OCI-M2 (cell line): Measurements from ENCODE around the gene HNRNPU.

Experiments used
- DNase-seq: peaks from one replicate; lab custom pipeline; 2025; ENCODE audit not compliant: unreplicated experiment; lab: John Stamatoyannopoulos, UW

HNRNPU gene

DNA sequence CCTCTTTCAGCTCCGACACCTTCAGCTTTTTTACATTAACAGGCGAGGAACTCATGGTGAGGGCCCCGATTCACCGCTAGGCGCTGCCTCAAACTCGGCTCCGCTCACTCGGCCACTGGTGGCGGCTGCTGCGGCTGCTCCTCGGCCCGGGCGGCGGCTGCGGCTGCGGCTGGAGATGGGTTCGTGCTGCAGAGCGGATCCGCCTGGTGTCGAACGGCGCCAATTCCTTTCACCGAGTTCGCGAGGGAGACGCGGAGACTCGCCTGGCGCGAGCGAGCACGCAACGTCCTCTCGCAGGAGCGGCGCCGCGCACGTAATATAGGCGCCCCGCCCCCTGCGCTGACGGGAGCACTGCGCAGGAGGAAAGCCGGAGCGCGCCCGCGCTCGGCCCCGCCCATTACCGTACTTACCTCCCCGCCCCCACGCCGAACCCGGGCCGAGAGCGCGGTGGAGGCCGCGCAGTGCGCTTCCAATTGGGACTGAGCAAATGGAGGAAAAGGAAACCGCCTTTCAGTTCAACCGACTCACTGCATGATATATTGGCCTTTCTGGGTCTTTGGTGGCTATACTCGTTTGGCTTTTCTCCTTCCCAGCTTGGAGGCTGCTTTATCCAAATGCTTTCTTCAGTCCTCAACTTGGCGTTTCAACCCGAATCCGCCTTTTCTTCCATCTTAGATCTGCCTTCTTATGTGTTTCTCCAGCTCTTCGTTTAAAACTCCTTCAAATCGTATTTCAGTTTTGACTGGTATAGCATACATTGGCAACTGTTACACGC is at the start of gene HNRNPU:
Gene HNRNPU, minus strand, starts transcription at position 291 of the 775 bp plus-strand sequence. Its CDS starts 236 bp downstream, at position 55.
- DNase-seq = peak; percentile 51

DNA sequence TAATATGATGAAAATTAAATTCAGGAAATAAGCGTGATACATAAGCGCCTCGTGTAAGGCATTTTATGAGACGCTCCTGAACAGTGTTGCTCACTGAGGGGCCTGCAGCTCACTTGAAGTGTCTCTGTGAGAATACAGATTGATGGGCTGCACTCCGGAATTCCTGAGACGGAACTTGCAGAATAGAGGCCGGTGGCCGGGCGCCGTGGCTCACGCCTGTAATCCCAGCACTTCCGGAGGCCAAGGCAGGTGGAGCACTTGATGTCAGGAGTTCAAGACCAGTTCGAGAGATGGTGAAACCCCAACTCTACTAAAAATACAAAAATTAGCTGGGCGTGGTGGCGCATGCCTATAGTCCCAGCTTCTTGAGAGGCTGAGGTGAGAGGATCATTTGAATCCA is 49.5 kb upstream of the HNRNPU start:
- no peak for DNase-seq

DNA sequence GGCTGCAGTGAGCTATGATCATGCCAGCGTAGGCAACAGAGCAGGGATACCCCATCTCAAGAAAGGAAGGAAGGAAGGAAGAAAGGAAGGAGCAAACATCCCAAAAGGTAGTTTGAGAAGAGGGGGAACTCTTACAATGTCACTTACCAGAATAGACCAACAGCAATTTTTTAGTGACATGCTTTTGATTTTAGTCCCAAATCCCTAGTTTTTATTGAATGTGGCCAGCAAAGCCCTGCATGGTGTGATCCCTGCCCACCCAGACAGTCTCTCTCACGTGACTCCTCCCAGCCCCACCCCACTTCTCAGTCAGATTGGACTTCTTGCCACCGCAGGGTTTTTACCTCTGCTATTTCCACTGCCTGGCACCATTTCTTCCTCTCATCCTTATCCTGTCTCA is 39.8 kb upstream of the HNRNPU start:
- no peak for DNase-seq

DNA sequence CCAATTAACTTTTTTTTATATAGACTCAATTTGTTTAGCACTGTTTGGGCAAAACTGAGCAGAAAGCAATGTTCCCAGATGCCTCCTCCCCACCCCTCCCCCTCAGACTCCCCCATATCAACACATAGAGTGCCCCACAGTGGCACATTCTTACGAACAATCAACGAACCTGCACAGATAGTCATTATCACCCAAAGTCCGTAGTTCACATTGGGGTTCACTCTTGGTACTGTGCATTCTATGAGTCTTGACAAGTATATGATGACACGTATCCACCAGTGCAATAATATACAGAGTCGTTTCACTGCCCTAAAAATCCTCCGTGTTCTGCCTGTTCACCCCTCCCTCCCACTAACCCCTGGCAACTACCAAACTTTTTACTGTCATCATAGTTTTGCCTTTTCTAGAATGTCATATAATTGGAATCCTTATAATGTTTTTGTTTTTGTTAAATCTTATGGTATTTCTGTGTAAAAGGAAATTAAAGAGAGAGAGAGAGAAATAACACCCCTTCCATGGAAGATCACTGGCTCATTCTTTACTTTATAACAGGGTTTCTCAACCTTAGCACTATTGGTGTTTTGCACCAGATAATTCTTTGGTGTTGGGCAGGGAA is 37.2 kb upstream of the HNRNPU start:
- no peak for DNase-seq

DNA sequence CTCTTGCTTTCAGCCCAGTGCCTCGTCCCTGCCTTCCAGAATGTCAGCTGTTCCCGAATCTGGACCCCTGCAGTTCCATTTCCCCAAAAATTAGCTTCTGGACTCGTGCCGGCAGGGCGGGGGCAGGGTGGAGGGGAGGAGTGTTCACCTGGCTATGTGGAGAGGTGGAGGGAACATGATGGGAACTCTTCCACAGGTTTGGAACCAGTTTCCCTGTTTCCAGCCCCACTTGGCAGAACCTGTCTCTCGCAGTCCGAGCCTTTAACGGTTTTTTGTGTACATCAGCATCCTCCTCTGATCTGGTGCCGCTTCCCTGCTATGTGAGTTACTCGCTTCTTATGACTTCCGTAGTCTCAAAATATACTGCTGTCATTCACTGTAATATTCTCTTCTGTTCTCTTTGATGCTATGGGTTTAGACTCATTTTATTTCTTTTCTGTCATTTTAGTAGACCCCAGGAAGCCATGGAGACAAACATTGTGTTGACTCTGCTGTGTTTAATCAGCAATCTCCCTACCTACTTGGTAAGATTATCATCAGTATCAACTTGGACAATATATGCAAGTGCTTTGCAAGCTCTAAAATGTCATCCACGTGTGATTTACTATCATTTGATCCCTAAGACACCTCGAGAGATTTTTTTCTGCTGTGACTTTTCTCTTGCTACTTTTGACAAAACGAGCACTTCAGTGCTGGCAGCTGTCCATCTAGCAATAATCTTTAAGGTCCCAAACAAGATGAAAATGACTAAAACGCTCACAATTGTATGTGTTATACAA is 33.3 kb upstream of the HNRNPU start:
- DNase-seq = no peak

DNA sequence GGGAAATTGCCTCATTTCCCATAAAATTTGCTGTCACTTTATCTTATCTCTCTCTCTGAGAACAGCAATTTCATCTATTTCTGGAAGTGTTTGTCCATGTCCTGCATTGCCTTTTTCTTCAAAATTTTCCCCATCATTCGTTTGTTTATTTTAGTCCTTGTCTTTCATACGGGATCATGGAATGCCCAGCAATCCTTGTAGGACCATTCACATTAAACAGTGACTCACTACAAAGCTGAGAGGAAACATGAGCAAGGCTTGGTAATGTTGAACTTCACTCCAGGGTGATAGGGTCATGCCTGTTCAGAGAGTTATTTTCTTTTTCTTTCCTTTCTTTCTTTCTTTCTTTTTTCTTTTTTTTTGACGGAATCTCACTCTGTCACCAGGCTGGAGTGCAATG is 32.2 kb upstream of the HNRNPU start:
- no peak for DNase-seq

DNA sequence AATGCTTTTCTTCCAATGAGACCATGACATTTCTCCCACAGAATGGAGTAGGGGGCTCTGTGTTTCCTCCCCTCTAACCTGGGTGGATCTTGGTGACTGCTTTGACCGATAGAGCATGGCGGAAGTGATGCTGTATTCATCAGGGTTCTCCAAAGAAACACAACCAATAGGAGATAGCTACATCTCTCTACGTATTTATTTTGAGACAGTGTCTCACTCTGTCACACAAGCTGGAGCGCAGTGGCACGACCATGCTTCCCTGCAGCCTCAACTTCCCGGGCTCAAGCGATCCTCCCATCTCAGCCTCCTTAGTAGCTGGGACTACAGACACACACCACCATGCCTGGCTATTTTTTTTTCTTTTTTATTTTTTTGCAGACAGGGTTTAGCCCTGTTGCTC is 29.5 kb upstream of the HNRNPU start:
- no peak for DNase-seq

DNA sequence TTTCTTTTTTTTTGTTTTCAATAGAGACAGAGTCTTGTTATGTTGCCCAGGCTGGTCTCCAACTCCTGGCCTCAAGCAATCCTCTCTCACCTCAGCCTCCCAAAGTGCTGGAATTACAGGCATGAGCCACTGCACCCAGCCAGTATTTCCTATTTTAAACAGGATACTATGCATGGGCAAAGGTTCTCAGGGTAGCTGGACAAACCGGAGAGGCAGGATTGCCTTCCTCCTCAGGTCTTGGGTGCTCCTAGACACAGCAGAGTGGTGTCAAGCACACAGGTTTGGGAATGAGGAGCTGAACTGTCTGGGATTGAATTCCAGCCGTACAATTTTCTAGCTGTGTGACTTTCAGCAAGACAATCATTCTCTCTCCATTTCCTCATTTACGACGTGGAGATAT is 22.9 kb upstream of the HNRNPU start:
- DNase-seq = no peak

DNA sequence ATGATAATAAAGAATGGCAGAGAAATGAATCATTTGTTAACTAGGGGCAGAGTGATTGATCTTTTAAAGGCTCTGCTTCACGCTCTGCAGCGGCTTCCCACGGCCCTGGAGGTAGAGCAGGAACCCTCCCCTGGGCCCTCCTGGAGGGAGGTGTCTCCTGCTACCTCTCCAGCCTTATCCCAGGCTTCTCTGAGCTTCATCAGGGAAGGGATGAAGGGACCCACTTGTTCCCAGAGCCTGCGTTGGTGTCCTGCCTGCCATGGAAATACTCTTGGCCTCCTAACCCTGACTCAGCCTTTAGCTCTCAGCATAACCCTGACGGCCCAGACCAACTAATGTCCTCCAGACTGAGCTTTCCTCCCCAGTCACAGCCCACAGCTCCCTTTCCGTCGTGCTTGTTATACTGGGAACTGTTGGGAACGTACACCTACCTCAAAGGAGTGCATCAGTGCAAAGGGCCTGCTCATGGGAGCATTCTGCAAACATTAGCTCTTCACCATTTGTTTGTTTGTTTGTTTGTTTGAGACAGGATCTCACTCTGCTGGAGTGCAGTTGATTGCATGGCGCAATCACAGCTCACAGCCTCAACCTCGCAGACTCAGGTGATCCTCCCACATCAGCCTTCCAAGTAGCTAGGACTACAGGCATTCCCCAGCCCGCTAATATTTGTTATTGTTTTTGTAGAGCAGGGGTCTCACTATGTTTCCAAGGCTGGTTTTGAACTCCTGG is 17.4 kb upstream of the HNRNPU start:
- DNase-seq = no peak

DNA sequence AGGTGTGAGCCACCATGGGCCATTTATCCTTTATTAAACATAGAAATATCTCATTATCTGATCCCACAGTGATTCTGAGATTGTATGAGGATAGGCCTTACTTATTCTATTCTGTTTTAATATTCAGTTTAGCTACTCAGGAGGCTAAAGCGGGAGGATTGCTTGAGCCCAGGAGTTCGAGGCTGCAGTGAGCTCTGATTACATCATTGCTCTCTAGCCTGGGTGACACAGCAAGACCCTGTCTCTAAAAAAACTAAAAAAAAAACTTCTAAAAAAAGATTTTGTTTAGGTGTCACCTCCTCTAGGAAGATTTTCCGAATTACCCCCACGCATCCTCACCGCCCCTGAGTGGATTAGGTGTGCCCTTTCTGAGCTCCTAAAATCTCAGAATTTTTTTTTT is 14.3 kb upstream of the HNRNPU start:
- DNase-seq = no peak

DNA sequence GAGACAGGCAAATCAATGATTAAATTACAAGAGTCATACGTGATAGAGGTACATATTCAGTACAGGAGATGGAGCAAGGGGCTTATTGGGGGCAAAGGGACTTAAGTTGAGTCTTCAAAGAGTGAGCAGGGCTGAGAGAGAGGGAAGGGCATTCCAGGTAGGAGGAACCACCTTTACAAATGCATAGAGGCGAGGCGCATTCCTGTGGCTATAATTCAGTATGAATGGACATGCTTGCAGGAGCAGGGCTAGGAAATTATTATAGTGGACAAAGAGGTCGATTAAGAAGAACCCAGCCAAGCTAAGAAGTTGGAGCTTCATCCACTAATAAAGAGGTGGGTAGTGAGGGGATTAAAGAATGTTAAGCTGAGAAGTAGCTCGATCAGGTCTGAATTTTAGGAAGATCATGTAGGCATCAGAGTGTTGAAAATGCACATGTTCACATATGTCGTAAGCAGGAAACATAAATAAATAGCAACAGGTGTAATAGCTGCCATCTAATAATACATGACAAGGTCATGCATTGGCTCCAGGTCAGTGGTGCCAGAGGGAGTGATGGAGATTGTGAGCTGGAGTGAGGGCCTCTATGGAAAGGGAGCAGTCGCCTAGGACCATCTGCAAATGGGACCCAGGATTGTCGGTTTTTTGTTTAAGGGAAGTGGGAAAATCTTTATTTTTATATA is 12.0 kb upstream of the HNRNPU start:
- no peak for DNase-seq

DNA sequence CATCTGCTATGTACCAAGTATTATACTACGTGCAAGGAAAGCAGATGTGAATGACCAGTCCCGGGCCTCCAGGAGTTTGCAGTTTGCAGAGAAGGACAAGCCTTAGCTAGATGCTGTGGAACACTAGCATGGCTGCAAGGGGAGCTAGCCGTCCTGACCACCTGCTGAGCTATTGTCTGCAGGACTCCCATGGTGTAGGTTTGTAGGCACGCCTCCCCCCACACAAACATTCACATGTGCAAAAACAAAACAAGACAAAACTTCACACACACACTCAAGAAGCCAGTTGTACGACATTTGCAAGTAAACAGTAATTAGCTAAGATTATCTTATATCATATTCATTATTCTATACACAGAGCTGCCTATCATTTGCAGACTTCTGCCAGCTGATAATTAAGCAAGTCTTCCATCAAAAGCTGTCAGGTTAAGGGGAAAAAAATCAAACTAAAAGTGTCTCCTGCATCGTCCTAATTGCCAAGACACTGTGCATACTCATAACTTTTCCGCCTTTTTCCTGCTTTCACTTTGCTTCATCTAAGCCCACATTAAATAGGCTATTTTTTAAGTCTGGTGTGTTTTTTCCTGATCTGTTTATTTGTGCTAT is 10.7 kb upstream of the HNRNPU start:
- no peak for DNase-seq

DNA sequence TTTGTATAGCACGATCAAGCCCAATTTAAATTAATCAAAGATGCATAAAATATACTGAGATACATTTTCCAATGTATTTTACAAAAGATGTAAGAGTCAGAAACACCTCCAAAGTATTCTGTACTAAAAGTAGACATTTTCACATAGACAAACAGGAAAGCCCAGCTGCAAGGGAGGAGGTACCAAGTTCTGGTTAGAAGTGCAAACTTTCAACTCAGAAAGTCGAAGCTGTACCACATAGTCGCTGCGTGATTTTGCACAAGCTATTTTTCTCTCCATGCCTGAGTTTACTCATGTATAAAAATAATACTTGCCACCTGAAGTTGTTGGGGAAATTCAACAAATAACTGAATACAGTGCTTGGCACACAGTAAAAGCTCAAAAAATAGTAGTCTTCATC is 5.6 kb upstream of the HNRNPU start:
- no peak for DNase-seq

DNA sequence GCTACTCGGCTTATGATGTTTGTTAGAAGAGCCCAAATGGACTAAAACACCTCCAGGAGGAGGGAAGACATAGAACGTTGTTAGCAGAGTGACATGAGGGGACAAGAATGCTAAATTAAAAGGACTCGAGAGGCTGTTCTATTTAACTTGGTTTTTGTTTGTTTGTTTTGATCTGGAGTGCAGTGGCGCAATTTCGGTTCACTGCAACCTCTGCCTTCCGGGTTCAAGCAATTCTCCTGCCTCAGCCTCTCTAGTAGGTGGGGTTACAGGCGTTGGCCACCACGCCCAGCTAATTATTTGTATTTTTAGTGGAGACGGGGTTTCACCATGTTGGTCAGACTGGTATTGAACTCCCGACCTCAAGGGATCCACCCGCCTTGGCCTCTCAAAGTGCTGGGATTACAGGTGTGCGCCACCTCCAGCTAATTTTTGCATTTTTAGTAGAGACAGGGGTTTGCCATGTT is 5.1 kb upstream of the HNRNPU start:
- DNase-seq = no peak

DNA sequence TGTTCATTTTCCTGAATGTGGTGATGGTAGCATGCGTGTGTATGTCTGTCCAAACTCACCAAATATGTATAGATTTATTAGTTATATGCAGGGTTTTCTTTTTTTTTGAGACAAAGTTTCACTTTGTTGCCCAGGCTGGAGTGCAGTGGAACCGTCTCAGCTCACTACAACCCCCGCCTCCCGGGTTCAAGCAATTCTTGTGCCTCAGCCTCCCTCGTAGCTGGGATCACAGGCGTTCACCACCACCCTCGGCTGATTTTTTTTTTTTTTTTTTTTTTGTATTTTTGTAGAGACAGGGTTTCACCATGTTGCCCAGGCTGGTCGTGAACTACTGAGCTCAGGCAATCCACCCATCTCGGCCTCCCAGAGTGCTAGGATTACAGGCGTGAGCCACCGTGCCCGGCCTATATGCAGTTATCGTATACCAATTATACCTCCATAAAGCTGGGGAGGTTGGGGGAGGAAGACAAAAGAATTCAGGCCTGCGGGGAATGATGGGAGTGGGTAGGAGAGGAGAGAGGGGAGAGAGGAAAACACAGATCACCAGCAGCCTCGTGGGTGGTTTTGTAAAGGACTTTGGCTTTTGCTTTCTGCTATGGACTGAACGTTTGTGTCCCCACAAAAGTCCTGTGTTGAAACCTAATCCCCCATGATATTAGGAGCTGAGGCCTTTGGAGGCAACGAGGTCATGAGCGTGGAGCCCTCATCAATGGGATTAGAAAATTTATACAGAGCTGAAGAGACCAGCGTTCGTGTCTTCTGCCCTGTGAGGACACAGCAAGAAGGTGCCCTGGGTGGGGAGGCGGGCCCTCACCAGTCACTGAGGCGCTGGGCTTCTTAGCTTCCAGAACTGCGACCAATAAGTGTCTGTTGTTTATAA is 4.4 kb upstream of the HNRNPU start:
- DNase-seq = no peak

DNA sequence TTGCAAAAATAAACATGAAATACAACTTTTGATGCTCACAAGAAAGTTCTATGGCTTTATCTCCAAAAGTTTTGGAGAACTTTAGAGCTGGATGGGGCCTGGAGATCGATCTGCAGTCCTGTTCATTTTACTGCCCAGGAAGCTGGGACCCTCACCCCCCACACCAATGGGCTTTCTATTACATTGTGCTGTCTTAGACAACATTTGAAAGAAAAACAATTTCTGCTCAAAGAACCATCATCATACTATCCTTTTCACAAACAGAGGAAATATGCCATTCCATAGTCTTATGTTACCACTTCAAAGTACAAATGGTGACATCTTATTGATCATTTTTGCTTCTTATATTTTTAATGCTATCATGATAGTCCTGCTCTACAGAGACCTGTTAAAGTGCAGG is 2.0 kb upstream of the HNRNPU start:
- DNase-seq = no peak

DNA sequence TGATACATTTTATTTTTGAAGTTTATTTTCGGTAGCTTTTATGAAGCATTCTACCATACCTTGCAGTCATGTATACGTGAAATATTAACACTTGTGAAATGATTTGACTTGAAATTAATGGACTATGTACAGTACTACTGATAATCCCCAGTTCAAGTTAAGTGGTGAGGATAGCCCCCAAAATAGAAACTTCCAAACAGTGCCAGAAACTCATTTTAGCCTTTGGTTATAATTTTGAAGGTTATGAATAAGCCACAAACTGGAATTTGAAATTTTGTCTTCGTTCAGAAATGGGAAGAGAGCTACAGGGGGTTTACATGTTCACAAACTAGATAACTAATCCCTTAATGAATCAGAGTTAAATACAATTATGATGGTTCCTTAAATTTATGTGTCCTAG is 1.5 kb upstream of the HNRNPU start:
- no peak for DNase-seq

DNA sequence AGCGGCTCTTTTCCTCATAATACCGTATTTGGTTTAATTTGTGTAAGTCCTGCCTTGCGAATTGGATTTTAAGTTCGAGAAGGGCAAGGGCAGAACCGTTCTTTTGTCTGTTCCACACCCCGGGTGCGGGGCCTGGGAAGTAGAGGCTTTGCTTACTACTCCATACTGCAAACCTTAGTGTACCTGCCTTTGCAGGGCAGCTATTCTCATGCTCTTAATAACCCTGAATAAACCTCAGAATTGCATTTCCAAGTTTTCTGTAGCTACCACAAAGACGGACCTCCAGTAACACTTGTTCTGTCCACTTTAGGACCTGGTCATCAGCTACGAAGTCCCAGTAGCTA is 657 bp upstream of the HNRNPU start:
- no peak for DNase-seq

DNA sequence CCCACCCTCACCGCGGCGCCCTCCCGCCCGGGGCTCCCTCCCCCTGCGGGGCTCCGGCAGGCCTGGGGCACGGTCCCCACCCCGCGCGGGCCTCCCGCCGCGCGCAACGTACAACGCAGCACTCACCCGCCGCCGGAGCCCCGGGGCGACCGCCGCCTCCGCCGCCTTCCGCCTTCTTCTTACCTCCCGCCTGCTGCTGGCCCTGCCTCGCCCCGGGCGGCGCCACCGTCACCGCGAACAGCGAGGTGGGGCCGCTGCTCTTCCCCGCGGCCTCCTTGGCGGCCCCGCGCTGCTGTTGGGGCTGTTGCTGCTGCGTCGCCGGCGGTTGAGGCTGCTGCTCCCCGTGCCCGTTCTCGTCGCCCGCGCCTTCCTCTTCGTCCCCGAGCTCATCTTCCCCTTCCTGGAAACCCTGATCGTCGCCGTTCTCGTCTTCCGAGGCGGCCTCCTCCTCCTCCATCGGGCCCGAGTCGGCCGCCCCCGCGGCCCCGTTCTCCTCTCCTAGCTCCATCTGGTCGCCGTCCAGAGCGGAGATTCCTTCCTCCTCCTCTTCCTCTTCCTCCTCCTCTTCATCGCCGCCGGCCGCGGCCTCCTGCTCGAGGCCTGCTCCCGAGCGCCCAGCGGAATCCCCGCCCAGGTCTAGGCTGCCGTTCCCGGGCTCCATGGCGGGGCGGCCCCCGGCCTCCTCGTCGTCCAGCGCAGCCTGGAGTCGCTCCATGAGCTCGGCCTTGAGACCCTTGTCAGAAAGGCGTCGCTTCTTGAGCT is 671 bp downstream of the HNRNPU start:
- DNase-seq = no peak
